Transverse colon (tissue), 4 donors: ENCODE results near the gene KIAA0586. TPM values are rescaled to one million over a fixed set of nuclear protein-coding genes. Genes with fewer than 3 reads are reported as not detected.

Experiments used
- DNase-seq: peaks from one replicate; pipeline ENCODE4 v3.0.0-alpha.2; 2019
- H3K27ac ChIP-seq, 4 donors: fragments of 200-600 bp; sonication (generic); 2 replicates each; pipeline ENCODE4 v1.5.1; 2016 to 2018; ENCODE audit warnings: inconsistent platforms in 4 of 4
- H3K27me3 ChIP-seq: fragments of 200-600 bp; sonication (generic); 2 replicates; pipeline ENCODE4 v1.5.1; 2017; ENCODE audit warnings: inconsistent platforms
- H3K36me3 ChIP-seq, 4 donors: fragments of 200-600 bp; sonication (generic); 2 replicates each; pipeline ENCODE4 v1.5.1; 2017 to 2019; ENCODE audit warnings: inconsistent platforms in 4 of 4
- H3K4me1 ChIP-seq, 4 donors: fragments of 200-600 bp; sonication (generic); 2 replicates each; pipeline ENCODE4 v1.5.1; 2017 to 2020; ENCODE audit warnings: inconsistent platforms in 4 of 4
- H3K4me3 ChIP-seq, 4 donors: fragments of 200-600 bp; sonication (generic); 1 replicate in 1 of 4; 2 replicates in 3 of 4; pipeline versions ENCODE4 v1.5.1 to v1.6.1; 2017 to 2019; ENCODE audit warnings: inconsistent platforms in 4 of 4
- H3K9me3 ChIP-seq, 2 donors: fragments of 200-600 bp; sonication (generic); 2 replicates each; pipeline ENCODE4 v1.5.1; 2017 to 2019; ENCODE audit warnings: inconsistent platforms in 2 of 2
- EP300 ChIP-seq: sonication (generic); formaldehyde crosslinking; IDR thresholded peaks from one replicate; pipeline ENCODE4 v1.6.1; 2017; ENCODE audit warnings: antibody characterized with exemption, low read depth
- POLR2A ChIP-seq: fragments of 450-650 bp; IDR thresholded peaks from one replicate; pipeline ENCODE4 v1.6.1; 2016; ENCODE audit warnings: antibody characterized with exemption, mild to moderate bottlenecking, moderate library complexity
- POLR2AphosphoS5 ChIP-seq, 3 donors: sonication (generic); formaldehyde crosslinking; IDR thresholded peaks; one replicate each; pipeline ENCODE4 v1.6.1; 2016; ENCODE audit warnings: antibody characterized with exemption in 3 of 3
- WGBS, 2 donors: methylation state at CpG; one replicate each; pipeline ENCODE4 v1.1.5; 2018; ENCODE audit warnings: low coverage in 1 of 2; 5-methylcytosine and 5-hydroxymethylcytosine counted together
- in situ Hi-C, 4 donors: fragments of 200-750 bp; cut with MboI; loops; one replicate each; pipeline versions ENCODE4 v1.15.0 to v1.15.1; 2017; ENCODE audit warnings: low sequenced_read_pairs in 3 of 4, low pct_ligation_motif_present in 1 of 4, low pct_unique_long_range_greater_than_20kb in 1 of 4
- intact Hi-C: fragments of 100-400 bp; cut with DNase I; formaldehyde crosslinking; loops from one replicate; pipeline ENCODE4 v1.15.1; 2023; ENCODE audit warnings: low total_unique reads
- total RNA-seq, 4 donors: library from RNA; depleted of rRNA; stranded (reverse); fragments of >200 nt; gene quantifications; one replicate each; pipeline ENCODE4 v1.1.0, GENCODE V29; 2016
- TF ChIP-seq, protein P1 (sequence below), 5 experiments: fragments of 200-600 bp in 3 of 5; fragments of 450-650 bp in 2 of 5; sonication (generic) in 3 of 5; IDR thresholded peaks; 1 replicate in 2 of 5; 2 replicates in 3 of 5; pipeline ENCODE4 v1.5.1; 2016 to 2017; ENCODE audit warnings: antibody characterized with exemption in 5 of 5, inconsistent platforms in 3 of 5, mild to moderate bottlenecking in 2 of 5, moderate library complexity in 1 of 5

KIAA0586 gene
- total RNA-seq, 4 donors from 2014 or later: 9.4 to 17.8 (median 12.5) TPM

DNA sequence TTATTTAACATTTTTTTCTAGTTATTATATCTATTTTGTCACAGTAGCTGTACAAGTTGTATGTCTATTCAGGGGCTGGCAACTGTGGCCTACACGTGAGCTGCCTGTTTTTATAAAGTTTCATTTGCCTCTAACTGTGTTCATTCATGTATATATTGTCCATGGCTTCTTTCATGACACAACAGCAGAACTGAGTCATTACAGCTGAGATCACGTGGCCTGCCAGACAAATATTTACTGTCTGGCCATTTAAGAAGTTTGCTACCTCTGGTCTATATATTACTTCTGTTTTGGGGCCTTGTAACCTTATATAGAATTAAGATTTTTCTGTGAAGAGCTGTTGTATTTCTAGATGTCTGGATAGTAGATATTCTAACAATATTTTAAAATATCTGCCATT, 37.9 kb downstream of the KIAA0586 start:
- no peak overlapping the region for H3K4me3 ChIP-seq
- H3K27ac ChIP-seq: no peak overlapping the region
- H3K27me3 ChIP-seq: no peaks in the 10 kb centered on the region
- WGBS, 2 donors: 46 to 66% methylated on average over 2 of the region's 2 CpGs
- intact Hi-C loops (no loop called here), in situ Hi-C loops (no loop called here)
- no peak for DNase-seq
- no peaks in the 10 kb centered on the region for H3K4me1 ChIP-seq
- no peaks in the 10 kb centered on the region for H3K9me3 ChIP-seq
- no peak for TF ChIP-seq POLR2AphosphoS5 (IDR thresholded peaks at IDR 0.05)
- no peak for TF ChIP-seq EP300
- TF ChIP-seq, protein P1, sequence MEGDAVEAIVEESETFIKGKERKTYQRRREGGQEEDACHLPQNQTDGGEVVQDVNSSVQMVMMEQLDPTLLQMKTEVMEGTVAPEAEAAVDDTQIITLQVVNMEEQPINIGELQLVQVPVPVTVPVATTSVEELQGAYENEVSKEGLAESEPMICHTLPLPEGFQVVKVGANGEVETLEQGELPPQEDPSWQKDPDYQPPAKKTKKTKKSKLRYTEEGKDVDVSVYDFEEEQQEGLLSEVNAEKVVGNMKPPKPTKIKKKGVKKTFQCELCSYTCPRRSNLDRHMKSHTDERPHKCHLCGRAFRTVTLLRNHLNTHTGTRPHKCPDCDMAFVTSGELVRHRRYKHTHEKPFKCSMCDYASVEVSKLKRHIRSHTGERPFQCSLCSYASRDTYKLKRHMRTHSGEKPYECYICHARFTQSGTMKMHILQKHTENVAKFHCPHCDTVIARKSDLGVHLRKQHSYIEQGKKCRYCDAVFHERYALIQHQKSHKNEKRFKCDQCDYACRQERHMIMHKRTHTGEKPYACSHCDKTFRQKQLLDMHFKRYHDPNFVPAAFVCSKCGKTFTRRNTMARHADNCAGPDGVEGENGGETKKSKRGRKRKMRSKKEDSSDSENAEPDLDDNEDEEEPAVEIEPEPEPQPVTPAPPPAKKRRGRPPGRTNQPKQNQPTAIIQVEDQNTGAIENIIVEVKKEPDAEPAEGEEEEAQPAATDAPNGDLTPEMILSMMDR (IDR thresholded peaks at IDR 0.05): no peak
- no peak for TF ChIP-seq POLR2A
- H3K36me3 ChIP-seq: peaks cover 0 to 39% (median 13%) of the 10 kb centered on the region in 4 donors

DNA sequence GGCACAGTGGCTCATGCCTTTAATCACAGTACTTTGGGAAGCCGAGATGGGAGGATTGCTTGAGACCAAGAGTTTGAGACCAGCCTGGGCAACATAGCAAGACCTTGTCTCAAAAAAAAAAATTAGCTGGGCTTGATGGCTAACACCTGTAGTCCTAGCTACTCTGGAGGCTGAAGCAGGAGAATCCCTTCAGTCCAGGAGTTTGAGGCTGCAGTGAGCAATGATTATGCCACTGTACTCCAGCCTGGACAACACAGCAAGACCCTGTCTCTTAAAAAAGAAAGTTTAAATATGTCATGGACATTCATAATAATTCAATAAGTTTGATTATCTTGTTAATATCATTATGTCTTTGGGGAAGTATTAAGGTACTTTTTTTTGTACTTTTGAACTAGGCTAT, 38.9 kb downstream of the KIAA0586 start:
- no peaks in the 10 kb centered on the region for H3K9me3 ChIP-seq
- H3K27me3 ChIP-seq: no peaks in the 10 kb centered on the region
- in situ Hi-C loops (no loop called here), intact Hi-C loops (no loop called here)
- no peaks in the 10 kb centered on the region for H3K4me1 ChIP-seq
- DNase-seq: no peak
- no peak overlapping the region for H3K27ac ChIP-seq
- H3K4me3 ChIP-seq: no peak overlapping the region
- TF ChIP-seq, protein P1 (IDR thresholded peaks at IDR 0.05): no peak
- TF ChIP-seq POLR2A (no peak), POLR2AphosphoS5 (IDR thresholded peaks at IDR 0.05) (no peak), EP300 (no peak)
- 100% methylated on average over 1 of the region's 1 CpG for WGBS, 2 donors
- peaks cover 0 to 32% (median 13%) of the 10 kb centered on the region in 4 donors for H3K36me3 ChIP-seq

DNA sequence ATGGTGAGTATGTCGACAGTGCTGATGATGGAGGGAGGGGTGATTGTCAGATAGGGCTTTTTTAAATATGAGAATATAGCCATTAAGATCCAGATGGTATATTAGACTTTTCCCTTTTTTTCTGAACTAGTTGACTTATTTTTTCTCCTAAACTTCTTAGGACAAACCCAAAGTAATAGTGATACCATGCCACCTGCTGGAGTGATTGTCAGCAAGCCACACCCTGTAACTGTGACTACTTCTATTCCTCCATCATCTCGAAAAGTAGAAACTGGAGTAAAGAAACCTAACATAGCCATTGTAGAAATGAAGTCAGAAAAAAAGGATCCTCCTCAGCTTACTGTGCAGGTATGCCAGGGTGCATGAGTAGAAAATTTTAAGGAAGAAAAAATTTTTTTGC, 40.1 kb downstream of the KIAA0586 start:
- Histone ChIP-seq H3K4me1 (no peaks in the 10 kb centered on the region), H3K9me3 (no peaks in the 10 kb centered on the region), H3K27me3 (no peaks in the 10 kb centered on the region), H3K4me3 (no peak overlapping the region), H3K27ac (no peak overlapping the region), H3K36me3 (peaks cover 0 to 40% (median 13%) of the 10 kb centered on the region in 4 donors)
- no peak for DNase-seq
- 95 to 100% methylated on average over 2 of the region's 2 CpGs for WGBS, 2 donors
- in situ Hi-C loops (no loop called here), intact Hi-C loops (no loop called here)
- TF ChIP-seq POLR2AphosphoS5 (IDR thresholded peaks at IDR 0.05) (no peak), EP300 (no peak), POLR2A (no peak)
- TF ChIP-seq, protein P1 (IDR thresholded peaks at IDR 0.05): no peak

DNA sequence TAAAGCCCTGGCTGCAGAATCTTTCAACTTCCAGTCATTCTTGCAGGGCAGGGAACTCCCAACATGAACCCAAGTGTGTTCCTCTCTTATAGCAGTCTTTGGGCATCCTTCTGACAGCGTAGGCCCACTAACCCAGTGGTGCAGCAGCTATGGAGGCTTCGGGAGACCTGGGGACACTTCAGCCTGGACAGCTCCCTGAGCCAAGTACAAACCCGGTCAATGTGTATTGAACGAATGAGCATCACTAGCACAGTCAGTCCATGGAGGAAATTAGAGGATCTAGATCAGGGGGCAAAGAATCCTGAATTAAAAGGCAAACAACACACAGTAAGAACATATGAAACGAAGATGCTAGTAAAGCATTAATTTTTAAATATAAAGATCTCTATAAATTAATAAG, 41.8 kb downstream of the KIAA0586 start:
- in situ Hi-C loops: no loop called here
- no peak overlapping the region for H3K4me3 ChIP-seq
- no peaks in the 10 kb centered on the region for H3K9me3 ChIP-seq
- H3K27ac ChIP-seq: no peak overlapping the region
- intact Hi-C loops: no loop called here
- peaks cover 0 to 38% (median 11%) of the 10 kb centered on the region in 4 donors for H3K36me3 ChIP-seq
- no peak for DNase-seq
- H3K4me1 ChIP-seq: no peaks in the 10 kb centered on the region
- WGBS, 2 donors: 85 to 99% methylated on average over 2 to 5 of the region's 5 CpGs
- H3K27me3 ChIP-seq: no peaks in the 10 kb centered on the region
- TF ChIP-seq, protein P1 (IDR thresholded peaks at IDR 0.05): no peak
- TF ChIP-seq POLR2A (no peak), EP300 (no peak), POLR2AphosphoS5 (IDR thresholded peaks at IDR 0.05) (no peak)
